Measurements from ENCODE around the gene FAM193A. TPM values are rescaled to one million over a fixed set of nuclear protein-coding genes. Genes with fewer than 3 reads are reported as not detected.

Gene FAM193A
- total and polyA plus RNA-seq, 12 donors = 7.5 to 20.6 (median 15.9) TPM

DNA sequence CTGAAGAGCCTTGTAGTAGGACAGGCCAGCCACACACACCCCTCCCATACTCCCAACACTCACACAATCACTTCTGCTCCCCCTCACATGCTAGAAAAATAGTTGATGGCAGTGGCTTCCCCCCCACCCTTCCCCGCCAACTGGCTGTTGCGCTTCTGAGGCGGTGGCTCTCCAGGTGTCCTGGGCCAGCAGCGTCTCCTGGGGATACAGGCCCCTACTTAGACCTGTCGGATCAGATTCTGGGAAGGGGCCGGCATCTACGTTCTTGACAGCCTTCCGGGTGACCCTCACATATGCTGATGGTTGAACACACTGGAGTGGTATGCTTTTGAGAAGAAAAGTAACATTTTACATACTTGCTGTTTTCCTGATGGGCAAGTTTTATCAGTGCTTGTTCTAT is 179.8 kb downstream of the FAM193A start:
- intact Hi-C loops (cut with DNase I) = no loop called here
- no peaks in the 10 kb centered on the region for H3K27me3 ChIP-seq
- WGBS, 2 donors = 89 to 95% methylated on average over 8 of the region's 8 CpGs
- no peak overlapping the region for H3K4me3 ChIP-seq
- H3K4me1 ChIP-seq = peaks cover 10 to 32% (median 26%) of the 10 kb centered on the region in 9 donors
- ATAC-seq (no peak), DNase-seq (no peak)
- H3K36me3 ChIP-seq = peaks cover 0 to 70% (median 25%) of the 10 kb centered on the region in 9 donors
- no peaks in the 10 kb centered on the region for H3K9me3 ChIP-seq
- TF ChIP-seq, protein P1, sequence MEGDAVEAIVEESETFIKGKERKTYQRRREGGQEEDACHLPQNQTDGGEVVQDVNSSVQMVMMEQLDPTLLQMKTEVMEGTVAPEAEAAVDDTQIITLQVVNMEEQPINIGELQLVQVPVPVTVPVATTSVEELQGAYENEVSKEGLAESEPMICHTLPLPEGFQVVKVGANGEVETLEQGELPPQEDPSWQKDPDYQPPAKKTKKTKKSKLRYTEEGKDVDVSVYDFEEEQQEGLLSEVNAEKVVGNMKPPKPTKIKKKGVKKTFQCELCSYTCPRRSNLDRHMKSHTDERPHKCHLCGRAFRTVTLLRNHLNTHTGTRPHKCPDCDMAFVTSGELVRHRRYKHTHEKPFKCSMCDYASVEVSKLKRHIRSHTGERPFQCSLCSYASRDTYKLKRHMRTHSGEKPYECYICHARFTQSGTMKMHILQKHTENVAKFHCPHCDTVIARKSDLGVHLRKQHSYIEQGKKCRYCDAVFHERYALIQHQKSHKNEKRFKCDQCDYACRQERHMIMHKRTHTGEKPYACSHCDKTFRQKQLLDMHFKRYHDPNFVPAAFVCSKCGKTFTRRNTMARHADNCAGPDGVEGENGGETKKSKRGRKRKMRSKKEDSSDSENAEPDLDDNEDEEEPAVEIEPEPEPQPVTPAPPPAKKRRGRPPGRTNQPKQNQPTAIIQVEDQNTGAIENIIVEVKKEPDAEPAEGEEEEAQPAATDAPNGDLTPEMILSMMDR (IDR thresholded peaks at IDR 0.05) = no peak
- no peak overlapping the region for H3K27ac ChIP-seq

GRCh38 chr4:2721586-2721985 is 185.1 kb downstream of the FAM193A start:
- Histone ChIP-seq H3K27me3 (no peaks in the 10 kb centered on the region), H3K4me1 (no peaks in the 10 kb centered on the region), H3K36me3 (peaks cover 0 to 94% (median 26%) of the 10 kb centered on the region in 9 donors), H3K9me3 (no peaks in the 10 kb centered on the region), H3K4me3 (no peak overlapping the region), H3K27ac (no peak overlapping the region)
- no peak for DNase-seq
- WGBS, 2 donors = 82 to 87% methylated on average over 11 of the region's 11 CpGs
- peak in 1 of 8 donors; percentile 26 for ATAC-seq
- TF ChIP-seq, protein P1 (IDR thresholded peaks at IDR 0.05) = no peak
- intact Hi-C loops (cut with DNase I) = no loop called here

- no peak overlapping the region for H3K27ac ChIP-seq
- 95 to 96% methylated on average over 9 of the region's 9 CpGs for WGBS, 2 donors
- no peak for DNase-seq
- no peaks in the 10 kb centered on the region for H3K4me1 ChIP-seq
- no peak for ATAC-seq
- H3K27me3 ChIP-seq = no peaks in the 10 kb centered on the region
- no peak overlapping the region for H3K4me3 ChIP-seq
- H3K9me3 ChIP-seq = no peaks in the 10 kb centered on the region
- intact Hi-C loops (cut with DNase I) = no loop called here
- peaks cover 0 to 89% (median 23%) of the 10 kb centered on the region in 9 donors for H3K36me3 ChIP-seq
- TF ChIP-seq, protein P1 (IDR thresholded peaks at IDR 0.05) = no peak
Observed at GRCh38 chr4:2722033-2722432, 185.6 kb downstream of the FAM193A start.

- no peaks in the 10 kb centered on the region for H3K27me3 ChIP-seq
- ATAC-seq = no peak
- no peaks in the 10 kb centered on the region for H3K9me3 ChIP-seq
- 87 to 88% methylated on average over 3 of the region's 3 CpGs for WGBS, 2 donors
- no peak overlapping the region for H3K27ac ChIP-seq
- no peak overlapping the region for H3K4me3 ChIP-seq
- H3K36me3 ChIP-seq = peaks cover 0 to 86% (median 20%) of the 10 kb centered on the region in 9 donors
- no peak for DNase-seq
- intact Hi-C loops (cut with DNase I) = no loop called here
- H3K4me1 ChIP-seq = no peaks in the 10 kb centered on the region
- TF ChIP-seq, protein P1 (IDR thresholded peaks at IDR 0.05) = no peak
Observed at GRCh38 chr4:2723751-2724150, 187.3 kb downstream of the FAM193A start.

Data from heart right ventricle (tissue), 16 donors.